Spinal cord (tissue), 10 donors: ENCODE results near the gene MID1. TPM values are rescaled to one million over a fixed set of nuclear protein-coding genes. Genes with fewer than 3 reads are reported as not detected.

Experiments
- DNase-seq, 6 donors: peaks; one replicate each; pipeline versions ENCODE4 v3.0.0 to v3.0.0-alpha.2; 2013 to 2015; ENCODE audit warnings: low spot score in 6 of 6, low read depth in 4 of 6
- H3K27ac ChIP-seq: one replicate; pipeline ENCODE4 v1.5.1; 2013; ENCODE audit warnings: low read depth, low read length, control low read depth
- H3K27me3 ChIP-seq: one replicate; pipeline ENCODE4 v1.6.1; 2013; ENCODE audit warnings: low read length; ENCODE audit not compliant: control insufficient read depth, insufficient read depth
- H3K36me3 ChIP-seq: one replicate; pipeline ENCODE4 v1.6.1; 2013; ENCODE audit warnings: low read length; ENCODE audit not compliant: control insufficient read depth, insufficient read depth
- H3K4me1 ChIP-seq: one replicate; pipeline ENCODE4 v1.6.1; 2013; ENCODE audit warnings: low read length; ENCODE audit not compliant: control insufficient read depth, insufficient read depth
- H3K4me3 ChIP-seq: one replicate; pipeline ENCODE4 v1.5.1; 2013; ENCODE audit warnings: low read depth, low read length, control low read depth
- H3K9me3 ChIP-seq: one replicate; pipeline ENCODE4 v1.6.1; 2013; ENCODE audit warnings: low read length; ENCODE audit not compliant: control insufficient read depth, insufficient read depth
- WGBS: methylation state at CpG from one replicate; pipeline ENCODE4 v1.1.5; 2013; ENCODE audit warnings: missing lambda C conversion rate; ENCODE audit not compliant: insufficient coverage; 5-methylcytosine and 5-hydroxymethylcytosine counted together
- polyA plus RNA-seq, 2 donors: library from polyadenylated mRNA; unstranded; fragments of 120-200 nt; gene quantifications; one replicate each; pipeline ENCODE4 v1.2.1, GENCODE V29; 2013; ENCODE audit not compliant: insufficient read length in 2 of 2
- total RNA-seq, 2 donors: library from RNA; depleted of rRNA in 1 of 2; stranded (reverse); fragments of 120-200 nt in 1 of 2; fragments of >200 nt in 1 of 2; gene quantifications; one replicate each; pipeline versions ENCODE4 v1.2.3 to v1.2.4, GENCODE V29; 2013 to 2014
- donor health status: healthy.

MID1 gene
- total and polyA plus RNA-seq, 4 donors = 6.2 to 22.7 (median 9.5) TPM

DNA sequence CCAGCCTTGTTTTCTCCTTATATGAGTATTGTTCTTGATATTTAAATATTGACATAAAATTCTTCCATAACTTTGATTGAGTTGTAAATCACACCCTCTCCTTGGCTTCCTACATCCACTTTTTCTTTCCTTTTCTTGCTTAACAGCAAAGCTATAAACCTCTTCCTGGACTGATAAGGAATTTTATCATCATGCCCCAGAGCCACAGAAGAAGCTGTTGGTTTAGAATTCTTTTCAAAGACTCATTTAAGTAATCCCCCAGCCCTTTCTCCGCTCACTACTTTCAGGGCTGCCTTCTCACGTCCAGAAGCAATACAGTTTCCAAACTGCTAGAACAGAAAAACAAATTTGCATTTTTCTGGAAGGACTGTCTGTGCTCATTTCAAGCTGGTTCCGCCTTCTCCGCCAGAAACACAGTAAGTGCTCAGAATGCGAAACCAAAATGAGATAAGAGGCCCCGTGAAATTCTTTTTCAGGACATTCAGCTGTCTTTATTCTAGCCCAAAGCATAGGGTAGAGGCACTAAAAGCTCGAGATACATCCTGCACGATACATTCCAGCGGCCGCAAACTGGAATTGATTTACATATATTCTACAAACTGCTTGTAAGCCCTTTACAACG lies 849 bp downstream of the MID1 start:
- H3K27me3 ChIP-seq = peaks cover 8% of the 10 kb centered on the region
- peak in 1 of 6 donors; percentile 40 for DNase-seq
- H3K4me1 ChIP-seq = peaks cover 3% of the 10 kb centered on the region
- no peaks in the 10 kb centered on the region for H3K36me3 ChIP-seq
- H3K4me3 ChIP-seq = peak overlapping the region; percentile 73
- peak overlapping the region; percentile 78 for H3K27ac ChIP-seq
- no peaks in the 10 kb centered on the region for H3K9me3 ChIP-seq
- WGBS = 23% methylated on average over 10 of the region's 11 CpGs

DNA sequence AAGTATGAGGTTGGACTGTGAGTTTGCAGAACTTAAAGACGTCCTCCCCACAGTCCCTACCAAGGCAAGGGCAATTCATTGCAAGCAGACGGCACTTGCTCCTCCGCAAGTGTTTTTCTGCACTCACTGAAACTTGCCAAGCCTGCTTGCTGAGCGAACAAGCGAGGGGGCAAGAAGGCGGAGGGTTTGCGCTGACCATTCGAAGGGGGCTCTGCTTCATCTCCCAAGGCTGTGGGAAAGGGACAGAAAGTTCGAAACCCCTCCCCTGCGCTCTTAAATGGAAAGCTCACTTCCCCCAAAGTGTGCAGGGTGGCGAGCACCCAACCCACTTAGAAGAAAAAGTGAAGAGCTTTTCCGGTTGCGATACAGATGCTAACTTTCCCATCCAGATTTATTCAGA lies 1.4 kb downstream of the MID1 start:
- H3K4me1 ChIP-seq = peaks cover 3% of the 10 kb centered on the region
- WGBS = 16% methylated on average over 10 of the region's 13 CpGs
- no peaks in the 10 kb centered on the region for H3K36me3 ChIP-seq
- H3K9me3 ChIP-seq = no peaks in the 10 kb centered on the region
- no peak for DNase-seq
- peaks cover 10% of the 10 kb centered on the region for H3K27me3 ChIP-seq
- H3K4me3 ChIP-seq = peak overlapping the region; percentile 73
- H3K27ac ChIP-seq = peak overlapping the region; percentile 78

DNA sequence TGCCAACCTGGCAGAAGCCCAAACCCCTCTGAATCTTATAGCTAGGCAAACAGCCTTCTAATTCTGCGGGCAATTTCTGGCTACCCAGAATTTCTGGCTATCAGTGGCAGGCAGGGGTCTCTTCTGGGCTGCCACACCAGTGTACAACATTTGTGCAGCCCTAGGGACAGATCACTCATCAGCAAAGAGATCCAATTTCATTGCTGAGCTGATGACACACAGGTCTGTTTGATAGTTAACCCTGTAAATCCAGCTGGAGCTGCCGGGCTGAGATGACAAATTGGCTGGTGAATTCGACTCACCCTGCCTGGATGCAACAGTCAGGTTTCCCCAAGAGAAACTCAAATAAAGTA lies 2.4 kb downstream of the MID1 start:
- WGBS = 42% methylated on average over 3 of the region's 3 CpGs
- DNase-seq = no peak

DNA sequence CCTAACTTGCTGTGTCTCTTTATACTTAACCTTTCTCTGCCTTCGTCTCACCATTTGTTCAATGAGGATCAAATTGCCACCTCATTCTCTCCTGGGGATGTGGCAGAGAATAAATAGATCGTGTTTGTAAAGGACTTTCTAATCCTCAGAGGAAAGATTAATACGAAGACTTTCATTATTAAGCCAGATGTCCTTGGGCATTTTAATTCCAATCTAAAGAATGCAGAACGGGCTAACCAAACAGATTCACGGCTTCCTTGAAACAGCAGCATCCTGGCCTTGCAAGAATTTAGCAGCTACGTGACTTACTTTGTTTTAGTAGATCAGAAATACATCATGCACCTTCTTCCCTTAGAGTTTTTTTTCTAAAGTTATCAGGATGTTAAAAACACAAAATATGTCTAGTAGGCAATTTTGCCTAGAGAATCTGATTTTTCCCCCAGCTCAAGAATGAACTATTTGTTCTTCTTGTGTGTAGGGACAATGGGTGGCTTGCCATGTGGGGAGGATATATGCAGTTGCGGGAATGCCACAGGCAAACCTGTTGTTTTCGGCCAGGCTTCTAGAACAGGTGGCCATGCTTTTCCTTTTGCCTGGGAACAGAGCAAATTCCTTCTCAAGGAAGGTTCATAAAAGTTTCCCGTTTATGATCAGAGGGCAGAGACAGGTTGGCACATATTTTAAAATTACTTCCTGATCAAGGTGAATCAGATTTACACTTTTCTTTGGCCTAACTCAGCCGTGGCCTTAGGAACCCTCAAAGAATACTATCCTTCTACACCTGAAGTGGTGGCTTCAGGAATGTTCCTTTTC lies 3.0 kb downstream of the MID1 start:
- peaks cover 3% of the 10 kb centered on the region for H3K4me1 ChIP-seq
- no peak for DNase-seq
- H3K27ac ChIP-seq = no peak overlapping the region
- H3K4me3 ChIP-seq = no peak overlapping the region
- H3K36me3 ChIP-seq = no peaks in the 10 kb centered on the region
- H3K9me3 ChIP-seq = no peaks in the 10 kb centered on the region
- peaks cover 11% of the 10 kb centered on the region for H3K27me3 ChIP-seq
- 60% methylated on average over 7 of the region's 10 CpGs for WGBS

More for the DNA sequence above, 2.4 kb downstream of the MID1 start:
- peaks cover 11% of the 10 kb centered on the region for H3K27me3 ChIP-seq
- peak overlapping the region; percentile 73 for H3K4me3 ChIP-seq
- no peak overlapping the region for H3K27ac ChIP-seq
- H3K9me3 ChIP-seq = no peaks in the 10 kb centered on the region
- peaks cover 3% of the 10 kb centered on the region for H3K4me1 ChIP-seq
- no peaks in the 10 kb centered on the region for H3K36me3 ChIP-seq

DNA sequence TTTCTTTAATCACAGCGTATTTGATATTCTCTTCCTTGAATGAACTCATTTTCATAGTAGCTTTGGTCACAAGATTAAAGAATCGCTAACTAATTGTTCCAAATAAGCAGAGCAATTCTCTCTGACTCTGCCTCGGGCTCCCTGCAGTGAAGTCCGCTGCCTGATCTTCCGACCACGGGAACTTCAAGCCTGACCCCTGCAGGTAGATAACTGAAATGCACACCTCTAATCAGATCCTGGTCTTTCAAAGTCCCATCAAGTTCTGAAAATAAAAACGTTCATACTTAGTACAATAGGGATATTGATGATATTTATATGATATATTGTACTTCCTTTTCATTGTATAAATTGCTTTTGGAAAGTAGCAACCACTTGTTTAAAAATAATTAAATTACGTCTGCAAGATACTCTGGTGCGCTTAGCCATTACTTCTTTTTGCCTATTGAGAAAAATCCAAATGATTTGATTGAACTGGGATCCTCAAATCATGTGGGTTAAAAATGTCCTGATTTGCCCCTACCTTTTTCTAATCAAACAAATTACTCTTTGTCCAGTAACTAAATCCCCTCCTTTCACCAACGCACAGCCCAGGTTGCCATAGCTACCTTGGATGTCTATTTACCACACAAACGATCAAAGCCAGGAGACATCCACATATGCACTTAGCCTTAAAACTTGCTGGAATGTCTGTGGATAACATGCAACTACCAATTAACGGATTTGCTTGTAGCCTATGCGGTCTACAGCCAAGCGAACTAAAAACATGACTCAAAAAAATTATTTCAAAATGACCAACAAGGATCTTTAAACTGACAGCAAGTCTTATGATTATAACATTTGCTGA lies 4.2 kb downstream of the MID1 start:
- Histone ChIP-seq H3K4me3 (peak overlapping the region; percentile 4), H3K27me3 (peaks cover 11% of the 10 kb centered on the region), H3K36me3 (no peaks in the 10 kb centered on the region), H3K9me3 (no peaks in the 10 kb centered on the region), H3K4me1 (peaks cover 3% of the 10 kb centered on the region), H3K27ac (no peak overlapping the region)
- peak in 3 of 6 donors; percentile 51 to 89 (median 81) for DNase-seq
- 12% methylated on average over 8 of the region's 14 CpGs for WGBS

DNA sequence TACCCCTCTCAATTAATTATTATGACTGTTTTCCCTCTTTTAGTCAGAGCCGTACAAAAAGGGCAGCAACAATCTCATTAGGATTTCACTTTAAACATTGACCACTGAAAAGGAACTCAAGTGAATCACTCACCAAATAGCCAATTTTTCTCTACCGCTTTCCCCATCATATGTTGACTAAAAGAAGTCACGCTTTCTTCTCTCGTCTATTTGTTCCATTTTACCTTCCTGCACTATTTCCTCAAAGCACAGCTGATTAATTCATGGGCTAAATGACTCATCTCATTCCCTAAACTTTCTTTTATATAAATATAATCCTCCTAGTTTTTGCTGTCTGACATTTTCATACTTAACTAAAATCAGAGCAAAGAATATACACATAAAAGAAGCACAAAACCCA lies 8.2 kb downstream of the MID1 start:
- Histone ChIP-seq H3K27ac (no peak overlapping the region), H3K4me1 (no peaks in the 10 kb centered on the region), H3K4me3 (no peak overlapping the region), H3K9me3 (no peaks in the 10 kb centered on the region), H3K27me3 (peaks cover 6% of the 10 kb centered on the region), H3K36me3 (no peaks in the 10 kb centered on the region)
- 71% methylated on average over 4 of the region's 4 CpGs for WGBS
- no peak for DNase-seq

DNA sequence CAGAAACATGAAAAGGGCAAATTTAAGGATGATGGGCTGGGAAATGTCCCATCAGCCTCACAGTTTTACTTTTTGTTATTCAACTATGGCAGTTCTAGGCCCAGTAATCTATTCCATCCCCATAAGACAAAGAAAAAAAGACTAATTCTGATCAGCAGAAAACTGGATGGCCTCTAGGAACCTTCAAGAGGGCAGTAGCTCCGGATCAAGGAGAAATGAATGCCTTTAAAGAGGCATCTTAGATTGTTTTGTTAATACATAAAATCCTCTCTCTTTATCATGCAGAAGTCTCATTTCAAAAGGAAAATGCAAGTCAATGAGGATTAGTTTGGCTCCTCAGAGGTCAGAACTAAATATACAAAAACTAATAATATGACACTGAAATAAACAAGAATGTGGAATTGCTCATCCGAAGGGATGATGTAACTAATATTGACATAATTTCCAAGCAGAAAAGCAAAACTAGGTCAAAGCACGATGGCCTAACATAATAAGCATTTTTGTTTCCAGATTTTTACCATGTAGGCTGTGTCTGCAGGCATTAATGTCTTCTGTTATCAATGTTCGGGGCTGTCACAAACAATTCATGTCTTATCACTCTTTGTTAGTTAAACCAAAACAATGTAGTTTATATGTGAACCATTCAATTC lies 8.8 kb downstream of the MID1 start:
- peaks cover 6% of the 10 kb centered on the region for H3K27me3 ChIP-seq
- no peaks in the 10 kb centered on the region for H3K4me1 ChIP-seq
- H3K9me3 ChIP-seq = no peaks in the 10 kb centered on the region
- no peak overlapping the region for H3K4me3 ChIP-seq
- no peak overlapping the region for H3K27ac ChIP-seq
- H3K36me3 ChIP-seq = no peaks in the 10 kb centered on the region
- DNase-seq = no peak
- WGBS = no CpG with 5 or more reads among the region's 4 CpGs

DNA sequence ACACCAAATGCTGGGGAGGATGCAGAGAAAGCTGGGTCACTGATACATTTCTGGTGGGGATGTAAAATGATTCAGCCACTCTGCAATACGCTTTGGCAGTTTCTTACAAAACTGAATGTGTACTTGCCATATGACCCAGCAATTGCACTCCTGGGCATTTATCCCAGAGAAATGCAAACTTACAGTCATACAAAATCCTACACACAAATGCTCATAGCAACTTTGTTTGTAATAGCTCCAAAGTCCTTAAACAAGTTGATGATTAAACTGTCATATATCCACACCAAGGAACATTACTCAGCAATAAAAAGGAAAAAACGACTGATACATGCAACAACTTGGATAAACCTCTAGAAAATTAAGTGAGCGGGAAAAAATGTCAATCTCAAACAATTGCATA lies 12.3 kb downstream of the MID1 start:
- H3K27me3 ChIP-seq = no peaks in the 10 kb centered on the region
- DNase-seq = no peak
- H3K4me1 ChIP-seq = no peaks in the 10 kb centered on the region
- H3K27ac ChIP-seq = no peak overlapping the region
- H3K4me3 ChIP-seq = no peak overlapping the region
- whole genome bisulfite sequencing = no CpG with 5 or more reads among the region's 3 CpGs
- H3K9me3 ChIP-seq = no peaks in the 10 kb centered on the region
- no peaks in the 10 kb centered on the region for H3K36me3 ChIP-seq

DNA sequence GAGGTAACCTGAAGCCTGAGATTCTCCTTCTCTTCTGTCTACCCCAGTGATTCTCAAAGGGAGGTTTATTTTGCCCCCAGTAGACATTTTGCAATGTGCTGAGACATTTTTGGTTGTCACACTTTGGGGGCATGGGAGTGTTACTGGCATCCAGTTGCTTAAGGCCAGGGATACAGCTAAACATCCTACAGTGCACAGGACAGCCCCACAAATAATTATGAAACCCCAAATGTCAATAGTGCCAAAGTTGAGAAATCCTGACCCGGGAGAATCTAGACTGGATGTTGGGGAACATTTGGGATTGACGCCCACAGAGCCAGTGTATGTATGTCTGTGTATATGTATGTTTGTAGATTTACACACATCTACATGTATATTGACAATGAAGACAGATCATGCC lies 13.2 kb downstream of the MID1 start:
- Histone ChIP-seq H3K9me3 (no peaks in the 10 kb centered on the region), H3K27me3 (no peaks in the 10 kb centered on the region), H3K36me3 (no peaks in the 10 kb centered on the region), H3K27ac (no peak overlapping the region), H3K4me3 (no peak overlapping the region), H3K4me1 (no peaks in the 10 kb centered on the region)
- no CpG with 5 or more reads among the region's 2 CpGs for WGBS
- DNase-seq = no peak
